ENCODE measurements around the gene MASP2.
"Not testable (repeated sequence)": the region's sequence is repeated elsewhere in the genome, so short reads cannot be mapped to it uniquely, and the experiment has no call there.

MASP2 gene

DNA sequence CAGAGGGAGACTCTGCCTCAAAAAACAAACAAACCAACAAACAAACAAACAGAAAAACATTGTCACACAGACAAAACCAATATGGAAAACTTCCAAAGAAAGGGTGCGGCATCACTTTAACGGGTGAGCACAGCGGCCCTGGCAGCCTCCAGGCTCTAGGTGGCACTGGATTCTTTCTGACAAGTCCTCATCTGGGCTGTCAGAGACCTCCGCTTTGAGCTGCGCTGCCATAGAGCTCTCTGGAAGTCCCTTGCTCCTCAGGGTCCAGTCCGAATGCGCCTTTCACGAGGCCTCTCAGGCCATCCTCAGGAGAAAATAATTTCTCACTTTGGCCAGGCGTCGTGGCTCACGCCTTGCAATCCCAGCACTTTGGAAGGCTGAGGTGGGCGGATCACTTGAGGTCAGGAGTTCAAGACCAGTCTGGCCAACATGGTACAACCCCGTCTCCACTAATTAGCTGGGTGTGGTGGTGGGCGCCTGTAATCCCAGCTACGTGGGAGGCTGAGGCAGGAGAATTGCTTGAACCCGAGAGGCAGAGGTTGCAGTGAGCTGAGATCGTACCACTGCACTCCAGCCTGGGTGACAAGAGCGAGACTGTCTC, 17.0 kb upstream of the MASP2 start:
- DNase-seq (ENCODE audit: low read depth), result peak; percentile 45
- TF ChIP-seq, protein P1, sequence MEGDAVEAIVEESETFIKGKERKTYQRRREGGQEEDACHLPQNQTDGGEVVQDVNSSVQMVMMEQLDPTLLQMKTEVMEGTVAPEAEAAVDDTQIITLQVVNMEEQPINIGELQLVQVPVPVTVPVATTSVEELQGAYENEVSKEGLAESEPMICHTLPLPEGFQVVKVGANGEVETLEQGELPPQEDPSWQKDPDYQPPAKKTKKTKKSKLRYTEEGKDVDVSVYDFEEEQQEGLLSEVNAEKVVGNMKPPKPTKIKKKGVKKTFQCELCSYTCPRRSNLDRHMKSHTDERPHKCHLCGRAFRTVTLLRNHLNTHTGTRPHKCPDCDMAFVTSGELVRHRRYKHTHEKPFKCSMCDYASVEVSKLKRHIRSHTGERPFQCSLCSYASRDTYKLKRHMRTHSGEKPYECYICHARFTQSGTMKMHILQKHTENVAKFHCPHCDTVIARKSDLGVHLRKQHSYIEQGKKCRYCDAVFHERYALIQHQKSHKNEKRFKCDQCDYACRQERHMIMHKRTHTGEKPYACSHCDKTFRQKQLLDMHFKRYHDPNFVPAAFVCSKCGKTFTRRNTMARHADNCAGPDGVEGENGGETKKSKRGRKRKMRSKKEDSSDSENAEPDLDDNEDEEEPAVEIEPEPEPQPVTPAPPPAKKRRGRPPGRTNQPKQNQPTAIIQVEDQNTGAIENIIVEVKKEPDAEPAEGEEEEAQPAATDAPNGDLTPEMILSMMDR (IDR thresholded peaks at IDR 0.05; ENCODE audit: low read depth, low read length), result peak; percentile 25

GRCh38 chr1:11062965-11063401, 15.9 kb upstream of the MASP2 start:
- peak; percentile 60 for DNase-seq (ENCODE audit: low read depth)
- TF ChIP-seq MAX (IDR thresholded peaks at IDR 0.05; ENCODE audit: low read depth, low read length), result peak; percentile 91
- TF ChIP-seq, protein P1 (IDR thresholded peaks at IDR 0.05; ENCODE audit: low read depth, low read length), result no peak
- no peak overlapping the region for H3K4me3 ChIP-seq (ENCODE audit: low read depth, low read length)

More for the DNA sequence above, 17.0 kb upstream of the MASP2 start:
- H3K4me3 ChIP-seq (ENCODE audit: low read depth, low read length), result not testable (repeated sequence)

DNA sequence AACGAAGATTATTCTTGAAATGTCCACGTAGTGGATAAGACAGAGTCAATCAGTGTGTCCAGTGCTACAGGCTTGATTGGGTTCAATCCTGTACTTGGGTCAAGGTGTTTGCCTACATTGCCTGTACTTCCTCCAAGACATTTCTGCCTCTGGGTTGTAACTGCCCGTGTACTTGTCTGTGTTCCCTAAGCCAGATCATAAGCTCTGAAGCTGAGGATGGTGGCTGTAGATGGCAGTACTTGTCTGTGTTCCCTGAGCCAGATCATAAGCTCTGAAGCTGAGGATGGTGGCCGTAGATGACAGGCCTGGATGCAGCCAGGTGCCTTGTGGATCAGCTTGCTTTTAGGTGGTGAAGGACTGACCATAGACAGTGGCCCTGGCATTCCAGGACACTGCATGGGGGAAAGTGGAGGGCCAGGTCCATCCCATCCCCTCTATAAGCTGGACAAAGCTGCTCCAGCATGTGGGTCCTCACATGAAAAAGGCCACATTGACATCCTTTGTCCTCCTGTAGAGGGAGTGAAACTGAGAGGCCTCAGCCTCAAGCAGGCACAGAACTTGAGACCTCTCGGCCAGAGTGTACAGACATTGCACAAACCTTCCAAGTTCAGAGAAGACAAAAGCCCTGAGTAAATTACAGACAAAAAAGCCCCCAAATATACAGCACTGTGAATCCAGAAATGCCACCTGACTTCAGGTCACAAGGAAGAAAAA, 14.8 kb upstream of the MASP2 start:
- TF ChIP-seq MYC (IDR thresholded peaks at IDR 0.05; ENCODE audit: low read depth, low read length), result no peak
- TF ChIP-seq, protein P1 (IDR thresholded peaks at IDR 0.05; ENCODE audit: low read depth, low read length), result no peak
- TF ChIP-seq POLR2A (IDR thresholded peaks at IDR 0.05; ENCODE audit: extremely low read depth, insufficient read length), result no peak
- DNase-seq (ENCODE audit: low read depth), result peak; percentile 48
- H3K4me3 ChIP-seq (ENCODE audit: low read depth, low read length), result no peak overlapping the region

DNA sequence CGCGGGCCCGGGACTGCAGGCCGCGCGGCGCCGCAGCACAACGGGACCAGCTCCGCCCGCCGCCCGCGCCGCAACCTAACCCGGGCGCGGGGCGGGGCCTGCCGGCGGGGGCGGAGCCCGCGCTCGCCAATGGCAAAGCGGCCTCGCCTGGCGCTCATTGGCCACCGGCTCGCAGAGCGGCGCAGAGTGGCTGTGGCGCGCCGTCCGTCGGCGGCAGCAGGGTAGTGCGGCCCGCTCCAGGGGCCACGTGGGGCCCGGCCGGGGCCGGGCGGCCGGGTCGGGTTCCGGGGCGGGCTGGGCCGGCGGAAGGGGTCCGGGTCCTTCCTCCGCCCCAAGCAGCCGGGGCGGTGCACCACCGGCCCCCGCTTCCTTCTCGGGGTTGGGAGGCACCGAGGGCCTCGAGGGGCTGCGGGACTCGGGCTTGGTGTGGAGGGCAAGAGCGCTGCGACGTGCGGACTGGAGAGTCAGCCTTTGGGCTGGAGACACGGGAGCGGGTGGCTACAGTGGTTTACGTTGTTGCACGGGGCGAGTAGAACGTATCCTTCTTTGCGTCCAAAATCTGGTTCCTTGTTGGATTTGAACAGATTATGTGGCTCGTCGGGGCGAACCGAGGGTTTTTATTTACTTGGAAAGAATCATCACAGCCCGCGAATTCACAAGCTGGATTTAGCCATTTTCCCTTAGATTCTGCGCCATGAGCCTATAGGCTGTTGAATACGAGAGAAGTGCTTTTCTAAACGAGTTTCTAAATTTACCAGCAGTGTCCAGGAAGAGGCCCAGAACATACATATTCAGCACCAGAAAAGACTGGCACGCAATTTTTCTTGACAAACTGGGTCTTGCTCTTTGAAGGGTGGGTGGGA, 13.2 kb upstream of the MASP2 start, which contains the start of gene SRM:
Gene SRM (minus strand): TSS at position 51 of the 863 bp plus-strand sequence. CDS start 75 bp downstream, outside the sequence.
- peak within 1 kb of the TSS; percentile 86 for H3K4me3 ChIP-seq (ENCODE audit: low read depth, low read length)
- TF ChIP-seq, protein P1 (IDR thresholded peaks at IDR 0.05; ENCODE audit: low read depth, low read length), result no peak
- TF ChIP-seq POLR2A (IDR thresholded peaks at IDR 0.05; ENCODE audit: extremely low read depth, insufficient read length), result peak; percentile 57
- peak; percentile 87 for TF ChIP-seq MAX (IDR thresholded peaks at IDR 0.05; ENCODE audit: low read depth, low read length)
- TF ChIP-seq MYC (IDR thresholded peaks at IDR 0.05; ENCODE audit: low read depth, low read length), result peak; percentile 84
- peak; percentile 93 for DNase-seq (ENCODE audit: low read depth)

DNA sequence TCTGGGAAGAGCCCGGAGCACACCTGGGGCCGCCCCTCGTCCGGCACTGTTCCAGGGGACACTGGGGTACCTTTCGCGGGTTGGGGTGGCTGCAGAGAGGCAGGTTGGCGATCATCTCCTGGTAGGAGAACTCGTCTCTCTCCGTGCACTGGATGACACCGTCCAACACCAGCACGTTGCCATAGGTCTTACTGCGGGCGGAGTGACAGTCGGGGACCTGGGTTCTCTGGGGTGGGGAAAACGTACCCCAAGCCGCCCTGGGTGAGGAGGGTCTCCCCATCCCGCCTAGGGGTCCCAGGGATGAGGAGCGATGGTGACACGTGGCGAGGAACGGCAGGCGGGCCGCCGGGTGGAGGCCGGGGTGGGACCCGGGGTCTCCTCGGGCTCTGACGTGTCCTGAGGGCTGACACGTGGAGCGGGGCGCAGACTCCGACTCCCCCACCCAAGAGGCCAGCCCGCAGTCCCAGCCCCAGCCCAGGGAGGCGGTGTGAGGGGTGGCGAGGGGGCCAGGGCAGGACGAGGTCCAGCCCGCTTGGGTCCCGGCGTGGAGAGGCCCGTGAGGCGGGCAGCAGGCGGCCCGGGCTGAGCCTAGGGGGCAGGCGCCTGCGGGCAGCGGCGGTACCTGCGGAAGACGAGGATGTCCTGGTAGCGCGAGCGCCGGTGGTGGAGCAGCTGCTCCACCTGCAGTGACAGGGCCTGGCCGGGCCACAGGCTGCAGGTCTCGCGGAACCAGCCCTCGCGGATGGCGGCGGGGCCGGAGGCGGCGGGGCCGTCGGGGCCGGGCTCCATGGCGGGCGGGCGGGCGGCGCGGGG, 12.3 kb upstream of the MASP2 start:
- H3K4me3 ChIP-seq (ENCODE audit: low read depth, low read length), result peak overlapping the region; percentile 82
- TF ChIP-seq, protein P1 (IDR thresholded peaks at IDR 0.05; ENCODE audit: low read depth, low read length), result no peak
- TF ChIP-seq MYC (IDR thresholded peaks at IDR 0.05; ENCODE audit: low read depth, low read length) (no peak), POLR2A (IDR thresholded peaks at IDR 0.05; ENCODE audit: extremely low read depth, insufficient read length) (no peak), MAX (IDR thresholded peaks at IDR 0.05; ENCODE audit: low read depth, low read length) (peak; percentile 64)
- DNase-seq (ENCODE audit: low read depth), result peak; percentile 61
